ENCODE data around the gene ADAP1.

The ADAP1 gene

DNA sequence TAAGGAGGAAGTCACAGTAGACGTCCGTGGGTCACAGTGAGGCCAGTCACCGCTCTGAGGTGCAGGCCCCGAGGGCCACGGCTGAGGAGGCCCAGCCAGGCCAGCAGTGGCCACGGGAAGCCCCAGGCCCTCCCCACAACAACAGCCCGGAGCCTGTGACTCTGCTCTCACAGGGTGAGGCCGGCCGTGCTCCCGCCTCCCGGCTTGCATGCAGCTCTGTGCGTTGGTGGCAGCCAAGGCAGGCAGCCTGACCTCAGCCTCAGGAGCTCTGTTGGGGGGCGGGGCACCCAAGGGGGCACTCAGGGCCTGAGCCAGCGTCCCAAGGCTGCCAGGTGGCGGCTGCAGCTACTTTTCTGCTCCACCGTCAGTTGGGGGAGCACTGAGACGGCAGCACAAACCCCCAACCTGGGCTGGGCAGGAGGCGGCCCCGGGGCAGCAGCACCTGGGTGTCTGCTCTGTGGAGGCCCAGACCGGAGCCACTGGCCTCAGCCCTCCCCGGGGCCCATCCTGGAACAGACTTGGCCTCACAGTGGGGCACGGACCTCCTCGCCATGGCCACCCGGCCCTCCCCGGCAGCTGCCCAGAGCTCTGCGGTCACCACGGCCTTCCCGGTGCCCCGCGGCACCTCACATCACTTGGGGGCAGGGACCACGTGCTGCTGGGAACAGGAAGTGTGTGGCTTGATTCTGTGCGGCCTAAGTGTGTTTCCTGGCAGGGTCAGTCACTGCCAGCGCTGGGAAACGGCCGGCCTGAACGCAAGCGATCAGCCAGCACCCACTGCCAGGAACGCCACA lies 41.8 kb upstream of the ADAP1 start:
- TF ChIP-seq, protein P1, sequence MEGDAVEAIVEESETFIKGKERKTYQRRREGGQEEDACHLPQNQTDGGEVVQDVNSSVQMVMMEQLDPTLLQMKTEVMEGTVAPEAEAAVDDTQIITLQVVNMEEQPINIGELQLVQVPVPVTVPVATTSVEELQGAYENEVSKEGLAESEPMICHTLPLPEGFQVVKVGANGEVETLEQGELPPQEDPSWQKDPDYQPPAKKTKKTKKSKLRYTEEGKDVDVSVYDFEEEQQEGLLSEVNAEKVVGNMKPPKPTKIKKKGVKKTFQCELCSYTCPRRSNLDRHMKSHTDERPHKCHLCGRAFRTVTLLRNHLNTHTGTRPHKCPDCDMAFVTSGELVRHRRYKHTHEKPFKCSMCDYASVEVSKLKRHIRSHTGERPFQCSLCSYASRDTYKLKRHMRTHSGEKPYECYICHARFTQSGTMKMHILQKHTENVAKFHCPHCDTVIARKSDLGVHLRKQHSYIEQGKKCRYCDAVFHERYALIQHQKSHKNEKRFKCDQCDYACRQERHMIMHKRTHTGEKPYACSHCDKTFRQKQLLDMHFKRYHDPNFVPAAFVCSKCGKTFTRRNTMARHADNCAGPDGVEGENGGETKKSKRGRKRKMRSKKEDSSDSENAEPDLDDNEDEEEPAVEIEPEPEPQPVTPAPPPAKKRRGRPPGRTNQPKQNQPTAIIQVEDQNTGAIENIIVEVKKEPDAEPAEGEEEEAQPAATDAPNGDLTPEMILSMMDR (conservative IDR thresholded peaks at IDR 0.05) = no peak
- H3K27ac ChIP-seq = no peak overlapping the region

GRCh38 chr7:995571-995970 lies 41.1 kb upstream of the ADAP1 start:
- TF ChIP-seq, protein P1 (conservative IDR thresholded peaks at IDR 0.05) = no peak
- no peak overlapping the region for H3K27ac ChIP-seq

GRCh38 chr7:994592-995308 lies 40.3 kb upstream of the ADAP1 start:
- TF ChIP-seq, protein P1 (conservative IDR thresholded peaks at IDR 0.05) = no peak
- H3K27ac ChIP-seq = no peak overlapping the region

GRCh38 chr7:992709-993607 lies 38.5 kb upstream of the ADAP1 start:
- TF ChIP-seq, protein P1 (conservative IDR thresholded peaks at IDR 0.05) = peak; percentile 99
- H3K27ac ChIP-seq = no peak overlapping the region

- TF ChIP-seq, protein P1 (conservative IDR thresholded peaks at IDR 0.05) = no peak
- H3K27ac ChIP-seq = no peak overlapping the region
Measured at GRCh38 chr7:991729-992656, 37.5 kb upstream of the ADAP1 start.

- no peak overlapping the region for H3K27ac ChIP-seq
- TF ChIP-seq, protein P1 (conservative IDR thresholded peaks at IDR 0.05) = no peak
Measured at GRCh38 chr7:990933-991728, 36.7 kb upstream of the ADAP1 start.

Data from VCaP (cell line).